ENCODE data around the gene HOXD1.

HOXD1 gene

GRCh38 chr2:176167398-176167797 is 21.1 kb upstream of the HOXD1 start:
- DNase-seq = no peak

DNA sequence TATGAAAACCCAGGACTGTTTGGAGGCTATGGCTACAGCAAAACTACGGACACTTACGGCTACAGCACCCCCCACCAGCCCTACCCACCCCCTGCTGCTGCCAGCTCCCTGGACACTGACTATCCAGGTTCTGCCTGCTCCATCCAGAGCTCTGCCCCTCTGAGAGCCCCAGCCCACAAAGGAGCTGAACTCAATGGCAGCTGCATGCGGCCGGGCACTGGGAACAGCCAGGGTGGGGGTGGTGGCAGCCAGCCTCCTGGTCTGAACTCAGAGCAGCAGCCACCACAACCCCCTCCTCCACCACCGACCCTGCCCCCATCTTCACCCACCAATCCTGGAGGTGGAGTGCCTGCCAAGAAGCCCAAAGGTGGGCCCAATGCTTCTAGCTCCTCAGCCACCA is 19.3 kb upstream of the HOXD1 start:
- DNase-seq = no peak

GRCh38 chr2:176169711-176170110 is 18.8 kb upstream of the HOXD1 start:
- no peak for DNase-seq

DNA sequence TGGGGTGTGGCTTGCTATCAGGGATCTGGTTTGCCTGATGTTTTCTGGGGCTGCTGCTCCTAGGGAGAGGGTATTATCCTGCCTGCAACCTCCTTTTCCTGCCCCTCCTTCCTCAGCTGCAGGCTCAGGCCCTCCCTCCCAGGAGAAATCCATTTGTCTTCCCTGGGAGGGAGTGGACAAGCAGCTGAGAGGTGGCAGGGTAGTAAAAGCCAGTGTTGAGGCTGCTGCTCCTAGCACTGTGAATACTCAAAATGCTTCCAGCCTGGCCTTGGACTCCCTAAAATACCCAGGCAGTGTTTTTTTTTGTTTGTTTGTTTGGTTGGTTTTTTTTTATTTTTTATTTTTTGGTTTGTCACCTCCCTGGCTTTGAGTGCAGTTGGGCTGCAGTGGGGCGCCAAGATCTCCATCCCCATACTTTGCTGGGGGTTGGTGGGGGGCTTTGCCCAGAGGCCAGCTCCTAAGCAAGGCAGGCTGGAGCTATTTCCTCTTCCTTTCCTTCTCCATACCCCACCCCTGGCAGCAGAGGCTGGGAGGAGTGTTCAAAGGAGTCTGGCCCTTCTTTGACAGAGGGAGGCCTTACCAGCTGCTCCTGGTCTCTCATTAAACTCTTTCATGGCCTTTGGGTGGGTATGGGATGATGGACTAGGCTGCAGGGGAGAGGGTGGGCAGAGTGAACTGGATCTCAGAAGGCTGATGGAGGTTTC is 17.7 kb upstream of the HOXD1 start:
- DNase-seq = no peak

DNA sequence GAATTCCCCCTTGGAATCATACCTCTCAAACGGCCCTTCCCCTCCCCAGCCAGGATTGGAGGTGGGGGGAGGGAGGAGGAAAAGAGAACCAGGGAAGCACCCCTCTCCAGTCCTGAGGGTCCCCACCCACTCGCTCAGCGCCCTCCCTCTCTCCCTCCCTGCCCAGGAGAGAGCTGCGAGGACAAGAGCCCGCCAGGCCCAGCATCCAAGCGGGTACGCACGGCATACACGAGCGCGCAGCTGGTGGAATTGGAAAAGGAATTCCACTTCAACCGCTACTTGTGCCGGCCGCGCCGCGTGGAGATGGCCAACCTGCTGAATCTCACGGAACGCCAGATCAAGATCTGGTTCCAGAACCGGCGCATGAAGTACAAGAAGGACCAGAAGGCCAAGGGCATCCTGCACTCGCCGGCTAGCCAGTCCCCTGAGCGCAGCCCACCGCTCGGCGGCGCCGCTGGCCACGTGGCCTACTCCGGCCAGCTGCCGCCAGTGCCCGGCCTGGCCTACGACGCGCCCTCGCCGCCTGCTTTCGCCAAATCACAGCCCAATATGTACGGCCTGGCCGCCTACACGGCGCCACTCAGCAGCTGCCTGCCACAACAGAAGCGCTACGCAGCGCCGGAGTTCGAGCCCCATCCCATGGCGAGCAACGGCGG is 17.0 kb upstream of the HOXD1 start:
- no peak for DNase-seq

- DNase-seq = no peak
Observed at GRCh38 chr2:176172007-176172894, 16.2 kb upstream of the HOXD1 start.

- DNase-seq = no peak
Observed at GRCh38 chr2:176172895-176173566, 15.4 kb upstream of the HOXD1 start.

DNA sequence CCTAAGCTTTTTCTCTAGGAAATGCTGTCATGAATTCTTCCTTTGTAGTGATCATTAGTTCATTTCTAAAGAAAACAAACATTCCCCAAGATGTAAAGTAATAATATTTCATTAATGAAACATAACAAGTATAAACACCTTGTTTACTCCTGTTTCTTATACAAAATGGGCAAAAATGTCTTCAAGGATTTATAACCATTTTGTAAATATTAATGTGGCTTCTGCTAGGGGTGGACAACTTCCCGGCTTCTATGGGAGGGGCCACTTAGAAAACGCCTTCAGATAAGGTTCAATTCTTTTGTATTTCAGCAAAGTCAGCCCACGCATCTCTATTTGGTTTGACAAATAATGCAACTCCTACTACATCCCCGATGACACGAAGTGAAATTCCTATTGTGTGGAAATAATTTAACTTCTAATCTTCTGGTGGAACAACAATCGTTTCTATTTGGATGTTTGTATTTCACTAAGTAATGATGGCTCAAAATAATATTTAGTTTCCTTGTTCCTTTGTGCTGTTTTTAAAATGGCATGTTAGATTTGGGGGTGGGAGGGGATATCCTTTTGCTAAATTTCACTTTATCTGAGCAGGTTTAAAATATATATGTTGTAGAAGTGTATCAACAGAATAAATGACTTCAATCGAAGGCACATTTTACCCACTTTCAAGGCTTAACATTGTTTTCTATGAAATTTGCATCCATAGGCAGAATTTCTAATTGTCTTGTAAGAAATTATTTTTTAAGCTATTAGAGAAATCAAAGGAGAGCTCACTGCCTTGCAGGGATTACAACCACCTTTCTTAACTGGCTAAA is 14.7 kb upstream of the HOXD1 start:
- no peak for DNase-seq

DNA sequence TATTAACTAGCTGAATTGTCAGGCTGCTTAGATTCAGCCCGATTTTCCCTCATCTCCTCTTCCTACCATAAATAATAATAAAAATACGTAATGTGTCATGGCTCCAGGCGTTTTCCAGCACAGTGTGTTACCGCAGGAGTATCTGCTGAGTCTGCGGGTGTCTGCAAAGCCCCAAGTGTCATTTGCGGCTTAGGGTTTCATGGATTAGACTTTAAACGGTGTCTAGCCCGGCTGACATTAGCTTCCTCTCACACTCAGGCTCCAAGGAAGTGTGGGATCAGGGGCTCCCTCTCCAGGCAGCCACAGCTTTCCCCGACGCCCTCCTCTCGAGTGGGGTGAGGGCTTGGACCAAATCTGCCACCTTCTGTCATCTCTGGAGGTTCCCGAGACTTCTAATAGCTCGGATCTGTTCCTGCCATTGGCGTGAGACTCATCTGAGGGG is 14.1 kb upstream of the HOXD1 start:
- no peak for DNase-seq

DNA sequence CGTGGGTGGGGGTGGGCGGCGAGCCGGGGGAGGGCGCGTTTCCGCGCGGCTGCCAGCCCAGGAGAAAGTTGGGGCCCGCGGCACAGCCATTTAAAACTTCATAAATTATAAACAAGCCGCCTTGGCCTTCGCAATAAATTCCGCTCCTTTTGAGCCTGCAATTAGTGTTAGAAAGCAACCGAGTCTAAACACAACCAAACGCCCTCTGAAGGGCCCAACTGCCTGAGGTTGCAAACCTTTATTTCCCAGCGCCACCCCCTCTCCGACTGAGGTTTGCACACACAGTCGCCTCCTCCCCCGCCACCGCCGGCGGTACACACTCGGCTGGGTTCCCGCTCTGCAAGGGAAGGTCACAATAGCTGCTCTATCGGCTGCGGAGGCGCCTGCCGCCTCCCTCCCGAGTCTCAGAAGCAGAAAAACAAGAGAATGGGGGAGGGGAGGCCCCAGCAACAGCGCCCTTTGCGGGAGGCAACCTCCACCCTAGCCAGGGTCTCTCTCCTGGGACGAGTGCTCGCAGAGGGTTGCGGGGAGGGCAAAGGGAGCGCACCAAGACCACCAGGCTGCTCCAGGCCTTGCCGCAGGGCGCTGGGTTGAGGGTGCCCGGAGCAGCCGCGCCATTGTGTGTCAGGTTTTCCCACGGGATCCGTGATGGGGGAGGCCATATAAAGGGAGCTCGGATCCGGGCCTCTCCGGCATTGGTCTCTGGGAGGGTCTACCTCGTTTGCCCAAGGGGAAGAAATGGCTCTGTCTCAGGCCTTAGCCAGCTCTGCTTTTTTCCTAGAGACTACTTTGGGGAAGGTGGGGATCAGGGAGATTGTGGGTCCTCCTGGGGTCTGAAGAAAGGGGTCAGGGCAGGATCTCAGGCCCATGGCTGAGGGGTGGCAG is 13.4 kb upstream of the HOXD1 start:
- DNase-seq = no peak

DNA sequence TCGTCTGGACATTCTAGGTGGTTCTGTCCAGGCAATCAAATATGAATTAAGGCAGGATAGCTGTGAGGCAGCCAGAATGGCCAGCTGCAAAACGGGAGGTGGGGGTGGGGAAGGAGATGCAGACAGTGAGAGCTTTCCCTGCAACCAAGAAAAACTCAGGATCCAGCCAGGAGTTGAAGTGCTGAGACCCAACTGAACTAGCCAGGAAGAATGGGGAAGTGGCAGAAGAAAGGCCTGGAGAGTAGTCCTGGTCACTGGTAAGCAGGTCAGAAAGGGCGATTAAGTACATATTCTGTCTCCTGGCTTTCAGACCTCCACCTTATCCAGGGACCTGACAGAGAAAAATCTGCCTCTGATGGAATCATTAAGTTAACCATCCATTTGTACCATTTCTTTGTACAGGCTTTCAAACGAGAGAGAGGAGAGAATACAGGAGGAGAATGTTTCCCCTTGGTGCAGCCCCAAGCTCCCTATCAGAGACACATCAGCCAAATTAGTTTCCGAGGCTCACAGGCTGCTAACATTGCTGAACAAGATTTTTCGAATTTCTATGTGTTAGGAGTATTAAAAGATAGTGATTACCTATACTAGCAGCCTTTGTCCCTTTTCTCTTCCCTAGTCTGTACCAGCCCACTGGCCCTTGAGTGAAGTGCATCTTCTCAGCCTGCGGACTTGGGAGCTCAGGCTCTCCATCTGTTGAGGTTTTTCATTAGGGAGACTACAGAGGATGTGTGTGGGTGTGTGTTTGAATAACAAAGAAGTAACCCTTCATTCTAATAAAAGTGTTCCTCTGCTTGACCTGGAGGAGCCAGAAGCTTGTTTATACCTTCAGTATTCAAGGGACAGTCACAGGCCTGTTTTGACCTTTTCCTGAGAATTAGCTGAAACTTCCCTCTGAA is 12.5 kb upstream of the HOXD1 start:
- no peak for DNase-seq

DNA sequence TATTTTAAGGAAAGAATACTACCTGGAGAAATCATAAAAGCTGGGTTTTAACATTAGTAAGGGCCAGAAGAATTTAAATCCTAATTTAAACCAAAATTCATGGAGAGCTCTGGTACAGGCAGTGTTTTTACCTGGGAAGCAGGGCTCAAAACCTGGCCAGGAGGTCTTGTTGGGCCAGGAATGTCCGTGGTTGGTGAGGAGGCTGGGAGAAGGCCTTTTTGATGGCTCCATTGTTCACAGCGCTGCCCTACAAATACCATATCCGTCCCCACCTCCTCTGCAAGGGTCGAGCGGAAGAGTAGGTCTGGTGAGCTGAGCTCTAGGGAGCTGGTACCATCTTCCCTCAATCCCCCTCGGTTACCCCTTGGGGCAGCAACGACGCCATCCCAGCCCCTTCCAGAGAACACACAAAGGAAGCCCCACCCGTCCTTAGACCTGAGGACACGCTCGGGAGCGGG is 10.9 kb upstream of the HOXD1 start:
- DNase-seq = no peak

DNA sequence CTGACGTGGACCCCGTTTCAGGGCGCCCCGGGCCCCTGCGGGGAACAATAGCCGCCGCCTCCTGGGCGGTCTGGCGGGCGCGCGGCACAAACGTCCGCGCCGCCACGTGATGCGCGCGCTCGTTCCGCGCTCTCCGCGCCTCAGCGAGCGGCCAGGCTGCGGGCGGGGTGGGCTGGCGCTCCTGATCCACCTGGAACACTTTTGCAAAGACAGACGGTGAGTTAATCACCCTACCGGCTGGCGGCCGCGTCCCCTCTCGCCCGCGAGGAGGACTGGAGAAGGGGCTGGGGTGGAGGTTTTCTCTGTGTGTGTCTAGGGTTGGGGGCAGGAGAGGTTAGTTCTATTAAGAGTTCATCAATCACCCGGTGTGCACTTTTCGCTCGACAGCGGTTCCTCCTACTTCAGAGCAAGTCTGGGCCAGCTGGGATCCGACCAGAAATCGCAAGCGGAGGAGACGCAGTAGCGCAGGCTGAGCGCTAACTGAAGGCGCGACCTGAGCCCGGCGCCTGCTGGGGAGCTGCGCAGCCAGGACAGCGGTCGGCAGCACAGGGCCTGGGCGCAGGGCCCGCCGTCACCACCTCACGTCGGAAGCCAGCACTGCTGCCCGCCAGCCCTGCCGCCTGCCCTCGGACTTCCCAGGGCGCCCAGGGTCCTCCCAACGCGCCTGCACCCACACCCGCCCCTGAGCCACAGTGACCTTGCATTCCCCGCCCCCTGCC is 10.3 kb upstream of the HOXD1 start:
- DNase-seq = no peak

DNA sequence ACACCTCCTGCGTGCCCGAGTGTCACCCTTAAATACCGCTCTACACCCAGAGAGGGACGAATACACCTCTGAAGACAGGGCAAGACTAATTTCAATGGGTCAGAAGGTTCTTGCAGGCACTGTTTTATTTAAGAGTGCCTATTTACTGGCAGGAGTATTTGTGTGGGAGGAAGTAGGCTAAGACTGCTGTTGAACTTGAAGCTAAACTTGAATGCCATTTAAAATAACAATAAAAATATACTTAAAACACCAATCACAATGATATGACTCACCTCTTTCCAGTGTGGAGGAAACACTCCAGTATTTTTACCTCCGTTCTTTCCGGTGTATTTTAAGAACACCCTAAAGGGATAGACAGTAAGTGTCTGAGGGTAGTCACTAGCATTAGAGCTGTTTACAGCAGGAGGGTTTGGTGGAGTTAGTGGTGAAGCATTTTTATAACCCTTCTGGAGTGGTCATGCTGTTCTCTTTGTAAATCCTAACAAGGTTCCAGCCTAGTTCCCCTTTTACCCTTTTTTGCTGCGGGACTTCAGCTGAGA is 9.6 kb upstream of the HOXD1 start:
- no peak for DNase-seq

DNA sequence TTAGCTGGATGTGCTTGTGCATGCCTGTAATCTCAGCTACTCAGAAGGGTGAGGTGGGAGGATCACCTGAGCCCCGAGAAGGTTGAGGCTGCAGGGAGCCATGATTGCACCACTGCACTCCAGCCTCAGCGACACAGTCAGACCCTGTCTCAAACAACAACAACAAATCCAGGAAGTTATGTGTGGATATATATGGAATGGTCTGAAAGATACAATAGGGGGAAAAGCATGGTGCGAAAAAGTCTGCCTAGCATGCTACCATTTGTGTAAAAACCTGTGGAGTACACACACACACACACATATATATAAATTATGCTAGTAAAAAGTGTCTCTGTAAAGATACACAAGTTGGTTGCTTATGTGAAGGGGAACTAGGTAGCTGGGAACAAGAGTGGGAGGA is 6.9 kb upstream of the HOXD1 start:
- no peak for DNase-seq

GRCh38 chr2:176182671-176183070 is 5.8 kb upstream of the HOXD1 start:
- no peak for DNase-seq

GRCh38 chr2:176184749-176185148 is 3.7 kb upstream of the HOXD1 start:
- DNase-seq = no peak

- no peak for DNase-seq
Observed at GRCh38 chr2:176186024-176186423, 2.4 kb upstream of the HOXD1 start.

All from stimulated activated CD4-positive, alpha-beta T cell treated with anti-CD3 and anti-CD28 coated beads, Interleukin-4, amount 100 ng/mL, for 24 hours (primary cell).